Spleen (tissue), 13 donors: ENCODE measurements around the gene CIDEC. TPM values are rescaled to one million over a fixed set of nuclear protein-coding genes. Genes with fewer than 3 reads are reported as not detected.

Source experiments
- DNase-seq: peaks from one replicate; pipeline ENCODE4 v3.0.0-alpha.2; 2020
- H3K27ac ChIP-seq, 8 donors: fragments of 200-600 bp; sonication (generic) in 7 of 8; 1 replicate in 4 of 8; 2 replicates in 4 of 8; pipeline versions ENCODE4 v1.5.0 to v1.8.0; 2016 to 2021; ENCODE audit warnings: inconsistent platforms in 4 of 8, mild to moderate bottlenecking in 4 of 8, moderate library complexity in 1 of 8
- H3K27me3 ChIP-seq, 7 donors: fragments of 200-600 bp; sonication (generic) in 6 of 7; replicated peaks in 1 of 7; 1 replicate in 4 of 7; 2 replicates in 3 of 7; pipeline versions ENCODE4 v1.5.0 to v1.8.0; 2016 to 2021; ENCODE audit warnings: inconsistent platforms in 3 of 7, mild to moderate bottlenecking in 1 of 7
- H3K36me3 ChIP-seq, 6 donors: fragments of 200-600 bp; sonication (generic) in 5 of 6; 1 replicate in 4 of 6; 2 replicates in 2 of 6; pipeline versions ENCODE4 v1.5.0 to v1.8.0; 2016 to 2021; ENCODE audit warnings: inconsistent platforms in 2 of 6
- H3K4me1 ChIP-seq, 6 donors: fragments of 200-600 bp; sonication (generic) in 5 of 6; 1 replicate in 3 of 6; 2 replicates in 3 of 6; pipeline versions ENCODE4 v1.5.0 to v1.8.0; 2016 to 2021; ENCODE audit warnings: inconsistent platforms in 3 of 6
- H3K4me3 ChIP-seq, 8 donors: fragments of 200-600 bp; sonication (generic) in 7 of 8; 1 replicate in 4 of 8; 2 replicates in 4 of 8; pipeline versions ENCODE4 v1.5.0 to v1.8.0; 2016 to 2021; ENCODE audit warnings: inconsistent platforms in 4 of 8, mild to moderate bottlenecking in 4 of 8, moderate library complexity in 2 of 8
- H3K9me3 ChIP-seq, 8 donors: fragments of 200-600 bp; sonication (generic) in 7 of 8; 1 replicate in 4 of 8; 2 replicates in 4 of 8; pipeline versions ENCODE4 v1.5.0 to v1.8.0; 2016 to 2021; ENCODE audit warnings: inconsistent platforms in 4 of 8
- POLR2A ChIP-seq, 3 donors: fragments of 450-650 bp; IDR thresholded peaks; one replicate each; pipeline ENCODE4 v1.5.1; 2017; ENCODE audit warnings: antibody characterized with exemption in 3 of 3, mild to moderate bottlenecking in 1 of 3
- POLR2AphosphoS5 ChIP-seq, 3 donors: sonication (generic); formaldehyde crosslinking; IDR thresholded peaks; one replicate each; pipeline ENCODE4 v1.5.1; 2017; ENCODE audit warnings: antibody characterized with exemption in 3 of 3
- WGBS, 5 donors: extraction: QIAGEN DNeasy Blood & Tissue Kit in 3 of 5; methylation state at CpG; one replicate each; pipeline versions ENCODE4 v1.1.5 to v1.1.7; 2013 to 2018; 5-methylcytosine and 5-hydroxymethylcytosine counted together
- intact Hi-C: fragments of 100-400 bp; cut with DNase I; formaldehyde crosslinking; loops from one replicate; pipeline ENCODE4 v1.15.0; 2023; ENCODE audit warnings: low total_unique reads
- long read RNA-seq, 2 donors: transcript quantifications; one replicate each; lab custom pipeline, GENCODE V29; 2026
- polyA plus RNA-seq, 3 donors: library from polyadenylated mRNA; stranded (reverse); fragments of 200-250 nt; gene quantifications; one replicate each; pipeline ENCODE4 v1.2.1, GENCODE V29; 2013
- total RNA-seq, 7 donors: library from RNA; depleted of rRNA in 3 of 7; stranded (reverse); fragments of >200 nt in 3 of 7; fragmentation: NEBNext Ultra II Directional in 4 of 7; extraction: Animal tissue kit (Norgen Biotek cat#: 25700) in 4 of 7; gene quantifications; one replicate each; pipeline versions ENCODE4 v1.1.0 to v1.2.1, GENCODE V29; 2016 to 2021
- TF ChIP-seq, protein P1 (sequence below), 11 experiments: fragments of 200-600 bp in 7 of 11; fragments of 450-650 bp in 4 of 11; sonication (generic) in 4 of 11; IDR thresholded peaks in 8 of 11; conservative IDR thresholded peaks in 3 of 11; 1 replicate in 7 of 11; 2 replicates in 4 of 11; pipeline versions ENCODE4 v1.4.0 to v1.8.0; 2016 to 2021; ENCODE audit warnings: antibody characterized with exemption in 11 of 11, inconsistent platforms in 4 of 11, mild to moderate bottlenecking in 1 of 11
- donor health status: healthy with polysubstance abuse.
- donor health status: DM: no; HTN: no; CAD: no; lungs with moderate emphysema.
- donor health status: DM: no; HTN: no; CAD: no.
- donor health status: Bipolar disorder and iron deficiency.
- donor health status: healthy.
- donor health status: DM: no; HTN: no; CAD: no.
- donor health status: DM: yes; HTN: yes; CAD: no.

The CIDEC gene, protein sequence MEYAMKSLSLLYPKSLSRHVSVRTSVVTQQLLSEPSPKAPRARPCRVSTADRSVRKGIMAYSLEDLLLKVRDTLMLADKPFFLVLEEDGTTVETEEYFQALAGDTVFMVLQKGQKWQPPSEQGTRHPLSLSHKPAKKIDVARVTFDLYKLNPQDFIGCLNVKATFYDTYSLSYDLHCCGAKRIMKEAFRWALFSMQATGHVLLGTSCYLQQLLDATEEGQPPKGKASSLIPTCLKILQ
- total RNA-seq (not detected), polyA plus RNA-seq (under 1 TPM in 2 of 3 donors, not detected in 1; 0.13 to 0.24 TPM)
- long read RNA-seq, donor 1, result 0 reads
- long read RNA-seq, donor 2, result 0 reads

DNA sequence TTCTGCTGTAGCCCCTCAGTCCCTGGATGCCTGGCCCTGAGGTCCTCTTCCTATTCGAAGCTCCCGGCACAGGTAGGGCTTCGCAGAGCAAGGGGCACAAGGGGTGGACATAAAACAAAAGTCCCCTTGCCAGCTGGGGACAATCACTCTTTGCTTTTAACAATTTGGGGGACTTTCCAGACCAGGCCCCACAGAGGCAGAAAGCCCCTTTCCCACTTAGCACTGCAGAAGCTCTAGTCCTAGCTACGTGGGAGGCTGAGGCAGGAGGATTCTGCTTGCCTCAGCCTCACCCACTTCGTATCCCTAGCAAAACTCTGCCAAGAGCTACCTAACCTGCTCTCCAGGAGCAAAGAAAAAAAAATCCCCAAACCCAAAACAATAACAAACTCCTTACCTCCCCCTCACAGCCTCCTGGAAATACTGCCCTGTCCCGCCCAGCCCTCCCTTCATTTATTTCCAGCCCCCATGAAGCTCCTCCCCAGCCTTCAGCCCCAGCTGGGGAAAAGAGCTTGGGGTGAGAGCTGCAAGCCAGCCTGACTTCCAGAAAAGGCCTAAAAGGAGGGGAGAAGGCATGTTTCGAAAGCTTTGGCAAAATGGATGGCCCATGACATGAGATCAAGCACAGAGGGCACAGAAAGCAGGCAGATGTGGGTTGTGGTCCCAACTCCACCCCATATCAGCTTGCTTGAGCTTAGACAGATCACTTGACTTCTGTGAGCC is at the start of gene CIDEC:
CIDEC (minus strand) TSS at position 424 of the 720 bp plus-strand sequence. CDS start 1,767 bp downstream, outside the sequence.
- peak; percentile 13 for DNase-seq
- Histone ChIP-seq H3K27ac (no peak within 1 kb of the TSS), H3K4me1 (no peaks in the 10 kb centered on the region), H3K27me3 (no peaks in the 10 kb centered on the region), H3K4me3 (no peak within 1 kb of the TSS), H3K36me3 (no peaks in the 10 kb centered on the region), H3K9me3 (no peaks in the 10 kb centered on the region)
- intact Hi-C loops, result no loop called here
- no peak for TF ChIP-seq POLR2AphosphoS5 (IDR thresholded peaks at IDR 0.05)
- WGBS, 5 donors, result 84 to 91% (median 87%) methylated on average over 7 of the region's 7 CpGs

DNA sequence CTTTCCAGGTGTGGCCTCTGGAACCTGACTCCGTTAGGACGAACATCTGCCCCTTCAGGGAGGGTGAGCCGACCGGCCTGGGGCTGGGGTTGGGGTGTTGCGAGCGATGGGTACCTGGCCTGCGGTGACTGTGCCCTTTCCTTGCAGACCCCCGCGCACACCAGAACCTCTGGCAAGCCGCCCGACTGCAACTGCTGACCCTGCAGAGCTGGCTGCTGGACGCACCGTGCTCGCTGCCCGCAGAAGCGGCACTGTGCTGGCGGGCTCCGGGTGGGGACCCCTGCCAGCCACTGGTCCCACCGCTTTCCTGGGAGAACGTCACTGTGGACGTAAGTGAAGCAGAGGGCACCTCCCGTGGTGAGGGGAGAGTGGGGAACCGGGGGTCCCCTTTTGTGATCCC is 48.1 kb upstream of the CIDEC start:
- H3K9me3 ChIP-seq, result no peaks in the 10 kb centered on the region
- peak; percentile 73 for DNase-seq
- H3K4me1 ChIP-seq, result peaks cover 6 to 20% (median 11%) of the 10 kb centered on the region in 6 donors
- no peak for TF ChIP-seq POLR2AphosphoS5 (IDR thresholded peaks at IDR 0.05)
- TF ChIP-seq, protein P1, sequence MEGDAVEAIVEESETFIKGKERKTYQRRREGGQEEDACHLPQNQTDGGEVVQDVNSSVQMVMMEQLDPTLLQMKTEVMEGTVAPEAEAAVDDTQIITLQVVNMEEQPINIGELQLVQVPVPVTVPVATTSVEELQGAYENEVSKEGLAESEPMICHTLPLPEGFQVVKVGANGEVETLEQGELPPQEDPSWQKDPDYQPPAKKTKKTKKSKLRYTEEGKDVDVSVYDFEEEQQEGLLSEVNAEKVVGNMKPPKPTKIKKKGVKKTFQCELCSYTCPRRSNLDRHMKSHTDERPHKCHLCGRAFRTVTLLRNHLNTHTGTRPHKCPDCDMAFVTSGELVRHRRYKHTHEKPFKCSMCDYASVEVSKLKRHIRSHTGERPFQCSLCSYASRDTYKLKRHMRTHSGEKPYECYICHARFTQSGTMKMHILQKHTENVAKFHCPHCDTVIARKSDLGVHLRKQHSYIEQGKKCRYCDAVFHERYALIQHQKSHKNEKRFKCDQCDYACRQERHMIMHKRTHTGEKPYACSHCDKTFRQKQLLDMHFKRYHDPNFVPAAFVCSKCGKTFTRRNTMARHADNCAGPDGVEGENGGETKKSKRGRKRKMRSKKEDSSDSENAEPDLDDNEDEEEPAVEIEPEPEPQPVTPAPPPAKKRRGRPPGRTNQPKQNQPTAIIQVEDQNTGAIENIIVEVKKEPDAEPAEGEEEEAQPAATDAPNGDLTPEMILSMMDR (IDR thresholded peaks at IDR 0.05 in 8 of 11, conservative IDR thresholded peaks at IDR 0.05 in 3 of 11), result no peak
- no peak for TF ChIP-seq POLR2A (IDR thresholded peaks at IDR 0.05)
- no peak overlapping the region for H3K27ac ChIP-seq
- WGBS, 5 donors, result 93 to 97% (median 94%) methylated on average over 3 to 23 of the region's 23 CpGs
- no peaks in the 10 kb centered on the region for H3K27me3 ChIP-seq
- H3K36me3 ChIP-seq, result peaks cover 0 to 42% (median 0%) of the 10 kb centered on the region in 6 donors
- H3K4me3 ChIP-seq, result no peak overlapping the region
- intact Hi-C loops, result no loop called here

DNA sequence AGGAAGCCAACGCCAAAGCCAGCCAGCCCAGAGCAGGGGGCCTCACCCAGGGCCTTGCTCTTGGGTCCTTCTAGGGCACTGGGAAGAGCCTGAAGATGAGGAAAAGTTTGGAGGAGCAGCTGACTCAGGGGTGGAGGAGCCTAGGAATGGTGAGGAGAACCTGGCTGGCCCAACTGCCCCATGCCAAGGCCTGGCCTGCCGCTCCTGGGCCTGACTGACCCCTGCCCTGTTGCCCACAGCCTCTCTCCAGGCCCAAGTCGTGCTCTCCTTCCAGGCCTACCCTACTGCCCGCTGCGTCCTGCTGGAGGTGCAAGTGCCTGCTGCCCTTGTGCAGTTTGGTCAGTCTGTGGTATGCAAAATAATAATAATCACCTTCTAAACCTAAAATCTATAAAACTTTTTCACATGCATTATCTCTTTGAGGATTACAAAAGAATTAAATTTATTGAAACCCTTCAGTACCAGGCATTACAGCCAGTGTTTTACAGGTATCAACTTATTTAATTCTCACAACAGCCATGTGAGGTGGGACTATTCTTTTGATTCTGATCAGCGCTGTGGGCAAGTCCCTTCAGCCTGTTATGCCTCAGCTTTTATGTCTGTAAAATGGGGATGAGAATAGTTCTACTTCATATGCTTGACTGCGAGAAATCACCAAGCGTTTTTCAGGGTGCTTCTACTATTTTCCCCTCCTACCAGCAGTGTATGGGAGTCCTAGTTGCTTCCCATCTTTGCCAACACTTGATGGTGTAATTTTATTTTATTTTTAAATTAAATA is 38.4 kb upstream of the CIDEC start:
- no peak overlapping the region for H3K4me3 ChIP-seq
- intact Hi-C loops, result no loop called here
- peaks cover 0 to 7% (median 0%) of the 10 kb centered on the region in 6 donors for H3K36me3 ChIP-seq
- peaks cover 10 to 52% (median 38%) of the 10 kb centered on the region in 6 donors for H3K4me1 ChIP-seq
- DNase-seq, result peak; percentile 57
- no peaks in the 10 kb centered on the region for H3K9me3 ChIP-seq
- H3K27ac ChIP-seq, result no peak overlapping the region
- peaks cover 0 to 22% (median 0%) of the 10 kb centered on the region in 7 donors for H3K27me3 ChIP-seq
- TF ChIP-seq POLR2AphosphoS5 (IDR thresholded peaks at IDR 0.05), result no peak
- 90 to 95% (median 93%) methylated on average over 7 to 8 of the region's 8 CpGs for WGBS, 5 donors

DNA sequence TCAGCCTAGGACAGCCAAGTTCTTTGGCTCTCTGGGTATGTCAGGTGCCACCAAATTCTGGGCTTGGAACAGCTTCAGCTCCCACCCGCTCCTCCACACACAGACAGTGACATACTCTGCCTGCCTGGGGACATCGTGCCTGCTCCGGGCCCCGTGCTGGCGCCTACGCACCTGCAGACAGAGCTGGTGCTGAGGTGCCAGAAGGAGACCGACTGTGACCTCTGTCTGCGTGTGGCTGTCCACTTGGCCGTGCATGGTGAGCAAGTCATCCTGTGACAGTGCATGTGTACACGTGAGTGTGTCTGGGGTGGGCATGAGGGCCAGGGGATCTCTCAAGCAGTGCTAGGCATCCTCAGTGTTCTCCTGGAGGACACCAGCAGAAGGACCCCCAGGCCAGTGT is 37.8 kb upstream of the CIDEC start:
- no peak for DNase-seq
- intact Hi-C loops, result no loop called here
- H3K36me3 ChIP-seq, result peaks cover 0 to 7% (median 0%) of the 10 kb centered on the region in 6 donors
- WGBS, 5 donors, result 57 to 91% (median 85%) methylated on average over 1 to 10 of the region's 10 CpGs
- no peak for TF ChIP-seq POLR2A (IDR thresholded peaks at IDR 0.05)
- H3K4me3 ChIP-seq, result peak overlapping the region in 2 of 8 donors; percentile 70 to 84
- peak overlapping the region in 2 of 8 donors; percentile 84 for H3K27ac ChIP-seq
- H3K9me3 ChIP-seq, result no peaks in the 10 kb centered on the region
- peaks cover 10 to 52% (median 38%) of the 10 kb centered on the region in 6 donors for H3K4me1 ChIP-seq
- H3K27me3 ChIP-seq, result peaks cover 0 to 22% (median 0%) of the 10 kb centered on the region in 7 donors
